Ovary (tissue), 9 donors: ENCODE measurements around the gene AGXT. TPM values are rescaled to one million over a fixed set of nuclear protein-coding genes. Genes with fewer than 3 reads are reported as not detected.

Source experiments
- DNase-seq, 5 donors: peaks; one replicate each; pipeline ENCODE4 v3.0.0-alpha.2; 2019 to 2020
- H3K27ac ChIP-seq, 2 donors: fragments of 200-600 bp; one replicate each; pipeline versions ENCODE4 v1.5.1 to v1.8.0; 2019 to 2022
- H3K27me3 ChIP-seq: fragments of 200-600 bp; one replicate; pipeline ENCODE4 v1.8.0; 2022
- H3K36me3 ChIP-seq: fragments of 200-600 bp; sonication (generic); one replicate; pipeline ENCODE4 v1.5.1; 2019
- H3K4me1 ChIP-seq: one replicate; pipeline ENCODE4 v1.8.1; 2013; ENCODE audit warnings: mild to moderate bottlenecking, moderate library complexity; ENCODE audit not compliant: insufficient read depth
- H3K4me3 ChIP-seq: fragments of 200-600 bp; sonication (generic); one replicate; pipeline ENCODE4 v1.5.1; 2017
- H3K9me3 ChIP-seq, 2 donors: fragments of 200-600 bp in 1 of 2; sonication (generic) in 1 of 2; one replicate each; pipeline versions ENCODE4 v1.5.1 to v1.8.1; 2013 to 2019; ENCODE audit warnings: mild to moderate bottlenecking in 1 of 2, moderate library complexity in 1 of 2
- CTCF ChIP-seq, 3 donors: fragments of 450-650 bp in 2 of 3; fragments of 200-600 bp in 1 of 3; IDR thresholded peaks; one replicate each; pipeline versions ENCODE4 v1.5.1 to v1.8.0; 2016 to 2022; ENCODE audit warnings: antibody characterized with exemption in 3 of 3, mild to moderate bottlenecking in 1 of 3
- EP300 ChIP-seq: sonication (generic); formaldehyde crosslinking; IDR thresholded peaks from one replicate; pipeline ENCODE4 v1.6.1; 2017; ENCODE audit warnings: antibody characterized with exemption
- POLR2A ChIP-seq: fragments of 450-650 bp; IDR thresholded peaks from one replicate; pipeline ENCODE4 v1.6.1; 2017; ENCODE audit warnings: antibody characterized with exemption, mild to moderate bottlenecking, moderate library complexity
- WGBS, 3 donors: extraction: QIAGEN DNeasy Blood & Tissue Kit in 1 of 3; methylation state at CpG; one replicate each; pipeline versions ENCODE4 v1.1.5 to v1.1.7; 2013 to 2017; 5-methylcytosine and 5-hydroxymethylcytosine counted together
- intact Hi-C, 4 donors: fragments of 100-400 bp; cut with DNase I; formaldehyde crosslinking; loops; one replicate each; pipeline versions ENCODE4 v1.11.0 to v1.15.1; 2022 to 2023
- polyA plus RNA-seq, 2 donors: library from polyadenylated mRNA; stranded (reverse); fragments of 200-250 nt in 1 of 2; fragments of 350-450 nt in 1 of 2; fragmentation: Illumina TruSeq in 1 of 2; extraction: RNeasy Lipid Tissue Mini Kit (QIAGEN cat#74804) in 1 of 2; gene quantifications; one replicate each; pipeline ENCODE4 v1.2.3, GENCODE V29; 2013 to 2014
- total RNA-seq, 7 donors: library from RNA; depleted of rRNA in 2 of 7; stranded (reverse); fragments of >200 nt in 2 of 7; fragmentation: NEBNext Ultra II Directional in 3 of 7; extraction: Animal tissue kit (Norgen Biotek cat#: 25700) in 3 of 7; gene quantifications; one replicate each; pipeline versions ENCODE4 v1.1.0 to v1.2.4, GENCODE V29; 2016 to 2023
- donor health status: DM: no; HTN: no; CAD: no; lungs with moderate emphysema.
- donor health status: DM: no; HTN: no; CAD: no.
- donor health status: Bipolar disorder and iron deficiency.
- donor health status: DM: yes; HTN: yes; CAD: no.
- donor health status: DM: no; HTN: no; CAD: no.
- donor health status: DM: yes; HTN: yes; CAD: no.

The AGXT gene
- total and polyA plus RNA-seq, 9 donors, result 0.04 to 0.79 (median 0.25) TPM; not detected in 6

DNA sequence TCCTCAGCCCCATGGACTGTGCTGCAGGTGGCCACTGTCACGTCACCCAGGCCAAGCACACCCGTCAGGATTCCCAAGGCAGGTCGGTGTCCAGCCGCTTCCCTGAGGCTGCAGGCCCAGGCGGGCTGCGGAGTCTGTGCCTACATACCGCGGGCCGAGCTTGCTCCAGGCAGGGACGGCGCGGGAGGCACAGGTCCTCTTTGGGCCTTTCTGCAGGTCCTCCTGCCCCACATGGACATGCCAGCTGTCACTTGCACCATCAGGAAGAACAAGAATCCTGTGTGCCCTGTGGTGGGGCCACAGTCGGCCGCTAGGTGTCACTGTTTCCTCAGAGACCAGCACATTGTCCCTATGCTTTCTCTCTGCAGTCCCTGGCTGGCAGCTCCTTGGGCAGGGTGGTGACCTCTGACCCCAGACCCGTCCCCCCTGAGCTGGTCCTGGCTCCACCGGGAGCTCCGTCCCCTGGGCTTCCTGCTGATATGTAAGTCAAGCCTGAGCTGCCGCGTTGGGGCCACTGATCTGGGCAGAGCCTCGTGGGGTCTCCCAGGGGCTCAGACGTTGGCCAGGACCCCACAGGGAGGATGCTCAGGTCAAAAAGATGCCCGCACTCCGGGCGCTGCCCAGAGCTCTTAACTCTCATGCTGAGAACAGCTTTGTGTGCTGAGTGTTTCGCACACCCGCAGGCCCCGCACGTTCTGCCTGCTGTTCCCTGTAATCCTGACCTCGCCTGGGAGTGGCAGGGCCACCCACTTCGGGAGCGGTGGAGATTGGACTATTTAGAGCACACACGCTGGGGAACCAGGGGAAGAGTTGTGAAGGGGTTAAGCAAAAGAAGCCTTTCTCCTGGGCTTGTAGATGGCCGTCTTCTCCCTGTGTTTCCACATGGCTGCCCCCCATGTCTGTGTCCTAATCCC is 17.3 kb upstream of the AGXT start:
- Histone ChIP-seq H3K27ac (no peak overlapping the region), H3K4me3 (no peak overlapping the region), H3K4me1 (no peaks in the 10 kb centered on the region), H3K36me3 (no peaks in the 10 kb centered on the region), H3K27me3 (no peaks in the 10 kb centered on the region), H3K9me3 (no peaks in the 10 kb centered on the region)
- peak; percentile 76 to 90 (median 89) for DNase-seq
- WGBS, 3 donors, result 28 to 33% (median 30%) methylated on average over 31 to 33 of the region's 33 CpGs
- intact Hi-C loops, result loop anchor here in 3 of 4 donors (2.0 to 10.0 kb wide), 2 partner anchors 803 to 807 kb away; no protein-coding TSS in a partner anchor
- TF ChIP-seq CTCF (IDR thresholded peaks at IDR 0.05) (peak; percentile 84 to 98 (median 86)), POLR2A (no peak), EP300 (no peak)

GRCh38 chr2:240852671-240853314 is 15.8 kb upstream of the AGXT start:
- TF ChIP-seq EP300, result no peak
- no peak for TF ChIP-seq CTCF (IDR thresholded peaks at IDR 0.05)
- no peak for TF ChIP-seq POLR2A
- intact Hi-C loops, result loop anchor here in 2 of 4 donors (10.0 kb wide), 1 partner anchor 802 kb away; no protein-coding TSS in a partner anchor
- Histone ChIP-seq H3K27me3 (no peaks in the 10 kb centered on the region), H3K27ac (no peak overlapping the region), H3K9me3 (no peaks in the 10 kb centered on the region), H3K4me3 (no peak overlapping the region), H3K4me1 (no peaks in the 10 kb centered on the region), H3K36me3 (no peaks in the 10 kb centered on the region)
- DNase-seq, result peak in 1 of 5 donors; percentile 21
- 85 to 89% (median 85%) methylated on average over 15 of the region's 15 CpGs for WGBS, 3 donors

DNA sequence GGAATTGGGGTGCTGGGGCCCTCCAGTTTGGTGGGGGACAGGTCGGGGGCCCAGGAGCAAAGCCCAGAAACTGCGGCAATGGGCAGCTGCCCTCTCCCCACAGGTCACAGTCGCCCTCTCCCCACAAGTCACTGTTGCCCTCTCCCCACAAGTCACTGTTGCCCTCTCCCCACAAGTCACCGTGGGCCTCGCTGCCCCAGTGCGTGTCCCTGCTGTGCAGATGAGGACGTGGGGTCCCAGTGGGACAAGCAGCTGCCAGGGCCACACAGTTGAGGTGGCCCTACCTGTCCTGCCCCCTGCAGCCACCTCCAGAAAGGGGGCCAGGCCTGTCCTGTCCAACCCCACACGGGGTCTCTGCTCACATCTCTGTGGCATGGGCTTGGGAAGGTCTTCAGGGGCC is 13.0 kb upstream of the AGXT start:
- TF ChIP-seq POLR2A (no peak), CTCF (IDR thresholded peaks at IDR 0.05) (no peak), EP300 (no peak)
- no peak for DNase-seq
- H3K27ac ChIP-seq, result no peak overlapping the region
- H3K36me3 ChIP-seq, result no peaks in the 10 kb centered on the region
- no peaks in the 10 kb centered on the region for H3K27me3 ChIP-seq
- no peaks in the 10 kb centered on the region for H3K4me1 ChIP-seq
- WGBS, 3 donors, result 94 to 96% (median 95%) methylated on average over 8 of the region's 8 CpGs
- intact Hi-C loops, result loop anchor here in 2 of 4 donors (10.0 kb wide), 1 partner anchor 799 kb away; no protein-coding TSS in a partner anchor
- H3K9me3 ChIP-seq, result no peaks in the 10 kb centered on the region
- H3K4me3 ChIP-seq, result no peak overlapping the region

DNA sequence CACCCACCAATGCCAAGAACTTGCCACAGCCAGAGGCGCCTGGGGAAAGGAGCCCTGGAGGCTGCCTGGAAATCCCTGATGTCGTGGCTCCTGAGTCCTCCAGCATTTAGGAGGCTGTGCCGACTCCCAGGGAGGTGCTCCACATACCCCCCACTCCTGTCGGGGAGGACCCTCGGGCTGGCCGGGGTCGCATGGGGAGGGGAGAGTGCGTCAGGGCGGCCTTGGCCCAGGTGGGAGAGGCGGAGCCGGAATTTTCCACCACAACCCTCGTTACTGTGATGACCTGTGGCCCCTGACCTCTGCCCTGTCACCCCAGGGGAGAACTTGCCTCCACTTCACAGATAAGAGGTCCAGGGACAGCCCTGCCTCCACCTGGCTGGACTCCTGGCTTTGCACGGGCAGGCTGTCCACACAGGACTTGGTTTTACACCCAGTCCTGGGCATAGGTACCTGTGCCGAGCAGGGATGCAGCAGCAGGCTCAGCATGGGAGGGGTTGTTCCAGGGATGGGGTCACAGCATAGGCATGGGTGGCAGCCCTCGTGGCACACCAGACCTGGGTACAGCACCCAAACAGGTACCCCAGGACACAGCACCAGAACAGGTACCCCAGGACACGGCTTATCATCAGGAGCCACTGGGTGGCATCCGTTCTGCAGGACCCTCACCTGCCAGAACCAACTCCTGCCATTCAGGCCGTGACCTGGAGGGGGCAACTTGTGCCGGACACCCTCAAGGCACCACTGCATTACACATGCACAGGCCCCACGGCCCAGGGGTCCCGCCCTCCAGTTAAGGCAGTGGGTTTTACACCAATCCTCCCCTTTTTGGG is 12.3 kb upstream of the AGXT start:
- Histone ChIP-seq H3K4me1 (no peaks in the 10 kb centered on the region), H3K9me3 (no peaks in the 10 kb centered on the region), H3K27me3 (no peaks in the 10 kb centered on the region), H3K36me3 (no peaks in the 10 kb centered on the region), H3K4me3 (no peak overlapping the region), H3K27ac (no peak overlapping the region)
- DNase-seq, result peak in 1 of 5 donors; percentile 34
- WGBS, 3 donors, result 71 to 73% (median 71%) methylated on average over 14 to 21 of the region's 21 CpGs
- no peak for TF ChIP-seq POLR2A
- intact Hi-C loops, result loop anchor here in 2 of 4 donors (10.0 kb wide), 1 partner anchor 798 kb away; no protein-coding TSS in a partner anchor
